K562 (cell line): ENCODE data around the gene RAD51AP1.

Experiments
- TCF15 ChIP-seq: fragments of 250-450 bp; sonication (Bioruptor Pico); IDR thresholded peaks from 2 replicates; pipeline ENCODE4 v1.8.0; 2022; ENCODE audit warnings: moderate library complexity, mild to moderate bottlenecking, inconsistent platforms
- TF ChIP-seq, protein P1 (sequence below): sonication (generic); formaldehyde crosslinking; IDR thresholded peaks from 2 replicates; pipeline ENCODE4 v1.9.0; 2022; ENCODE audit warnings: mild to moderate bottlenecking, missing genetic modification reagents

- TF ChIP-seq, protein P1, sequence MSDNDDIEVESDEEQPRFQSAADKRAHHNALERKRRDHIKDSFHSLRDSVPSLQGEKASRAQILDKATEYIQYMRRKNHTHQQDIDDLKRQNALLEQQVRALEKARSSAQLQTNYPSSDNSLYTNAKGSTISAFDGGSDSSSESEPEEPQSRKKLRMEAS (CRISPR knock-in tag): no peak
- TF ChIP-seq TCF15 (CRISPR knock-in tag): no peak
Measured at GRCh38 chr12:4595881-4596280, 57.2 kb downstream of the RAD51AP1 start.
